Keratinocyte (primary cell): ENCODE results near the gene ARHGAP4. TPM values are rescaled to one million over a fixed set of nuclear protein-coding genes. Genes with fewer than 3 reads are reported as not detected.

ENCODE experiments used
- DNase-seq: peaks from one replicate; pipeline ENCODE4 v3.0.0-alpha.2; 2011; ENCODE audit warnings: low read depth, missing footprints, low spot score
- FAIRE-seq: peaks from 2 replicates; lab custom pipeline; 2011; peaks lifted over from hg19 to GRCh38; lab: Jason Lieb, UNC
- H2AFZ ChIP-seq: 2 replicates; pipeline ENCODE4 v1.6.0; 2012; ENCODE audit warnings: low read length, control low read depth, inconsistent platforms; ENCODE audit not compliant: control insufficient read depth
- H3K27ac ChIP-seq: 2 replicates; pipeline ENCODE4 v1.5.1; 2011; ENCODE audit warnings: low read length; ENCODE audit not compliant: control insufficient read depth, insufficient read depth
- H3K27me3 ChIP-seq: 3 replicates; pipeline ENCODE4 v1.6.0; 2011; ENCODE audit warnings: low read length; ENCODE audit not compliant: control insufficient read depth, insufficient read depth; ENCODE audit errors: extremely low read depth
- H3K36me3 ChIP-seq, 2 experiments: 2 replicates in 1 of 2; 3 replicates in 1 of 2; pipeline ENCODE4 v1.5.1; 2011; ENCODE audit warnings: low read length in 2 of 2, mild to moderate bottlenecking in 1 of 2; ENCODE audit not compliant: control insufficient read depth in 2 of 2, insufficient read depth in 2 of 2; ENCODE audit errors: extremely low read depth in 1 of 2
- H3K4me1 ChIP-seq: 3 replicates; pipeline ENCODE4 v1.5.1; 2011; ENCODE audit warnings: low read length; ENCODE audit not compliant: control insufficient read depth, insufficient read depth; ENCODE audit errors: extremely low read depth
- H3K4me2 ChIP-seq: 3 replicates; pipeline ENCODE4 v1.6.0; 2011; ENCODE audit warnings: low read depth, low read length; ENCODE audit not compliant: control insufficient read depth, insufficient read depth; ENCODE audit errors: extremely low read depth
- H3K4me3 ChIP-seq, 3 experiments: fragments of 200-600 bp in 1 of 3; sonication (generic) in 1 of 3; 2 replicates in 2 of 3; 3 replicates in 1 of 3; pipeline ENCODE4 v1.5.1; 2011 to 2016; ENCODE audit warnings: low read length in 3 of 3, mild to moderate bottlenecking in 3 of 3, control low read depth in 2 of 3, inconsistent platforms in 1 of 3, low read depth in 1 of 3, mixed read lengths in 1 of 3, mixed run types in 1 of 3, moderate library complexity in 1 of 3; ENCODE audit not compliant: control insufficient read depth in 2 of 3, insufficient read depth in 2 of 3; ENCODE audit errors: extremely low read depth in 1 of 3
- H3K79me2 ChIP-seq: 2 replicates; pipeline ENCODE4 v1.6.0; 2012; ENCODE audit warnings: low read length; ENCODE audit not compliant: control insufficient read depth, insufficient read depth
- H3K9ac ChIP-seq: 3 replicates; pipeline ENCODE4 v1.6.0; 2011; ENCODE audit warnings: low read length; ENCODE audit not compliant: control insufficient read depth, insufficient read depth; ENCODE audit errors: extremely low read depth
- H3K9me1 ChIP-seq: 3 replicates; pipeline ENCODE4 v1.6.0; 2011; ENCODE audit warnings: low read length; ENCODE audit not compliant: control insufficient read depth, insufficient read depth; ENCODE audit errors: extremely low read depth
- H3K9me3 ChIP-seq: 2 replicates; pipeline ENCODE4 v1.5.1; 2012; ENCODE audit warnings: low read depth, low read length; ENCODE audit not compliant: control insufficient read depth
- H4K20me1 ChIP-seq: 3 replicates; pipeline ENCODE4 v1.6.0; 2011; ENCODE audit warnings: low read length; ENCODE audit not compliant: control insufficient read depth, insufficient read depth; ENCODE audit errors: extremely low read depth
- EZH2 ChIP-seq: IDR thresholded peaks from one replicate; pipeline ENCODE4 v1.6.1; 2012; ENCODE audit warnings: inconsistent platforms, mild to moderate bottlenecking, low read length, moderate library complexity
- dilution Hi-C: fragments of 300-500 bp; cut with MboI; formaldehyde crosslinking; loops from one replicate; pipeline ENCODE4 v1.7.0; 2020; ENCODE audit warnings: low sequenced_read_pairs; ENCODE audit not compliant: extremely low pct_ligation_motif_present
- polyA plus RNA-seq, 5 experiments: library from polyadenylated mRNA; depleted of rRNA in 3 of 5; stranded (reverse) in 3 of 5; stranded (forward) in 1 of 5; unstranded in 1 of 5; fragments of >200 nt; gene quantifications; 1 replicate in 1 of 5; 2 replicates in 3 of 5; 3 replicates in 1 of 5; pipeline versions ENCODE4 v1.2.1 to v1.2.3, GENCODE V29; 2011 to 2012; ENCODE audit warnings: missing spikeins in 2 of 5, low read depth in 1 of 5, low replicate concordance in 1 of 5
- TF ChIP-seq, protein P1 (sequence below), 3 experiments: IDR thresholded peaks in 1 of 3; conservative IDR thresholded peaks in 1 of 3; optimal IDR thresholded peaks in 1 of 3; 2 replicates in 2 of 3; 3 replicates in 1 of 3; pipeline versions ENCODE3 to v1.5.1; 2011; ENCODE audit warnings: low read length in 3 of 3, mild to moderate bottlenecking in 3 of 3, moderate library complexity in 2 of 3, control low read depth in 1 of 3, inconsistent platforms in 1 of 3; ENCODE audit not compliant: insufficient read depth in 2 of 3; ENCODE audit errors: extremely low read depth in 1 of 3

The ARHGAP4 gene
- polyA plus RNA-seq, 1 donor (not counting 4 experiments of a cell fraction or from before 2014, with no cell fraction given): 0.35 TPM

DNA sequence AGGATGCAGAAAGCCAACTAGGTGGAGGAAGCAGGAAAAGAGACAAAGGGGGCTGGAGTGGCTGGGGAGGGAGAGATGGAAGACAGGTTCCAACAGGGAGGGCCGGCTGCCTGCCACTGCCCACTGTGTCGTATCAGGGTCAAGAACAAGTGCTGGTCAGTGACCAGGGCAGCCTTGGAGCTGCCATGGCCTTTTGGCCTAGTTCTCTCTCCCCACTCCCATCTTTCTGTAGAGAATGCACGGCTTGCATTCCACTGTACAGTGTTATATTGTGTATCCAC, 52.0 kb downstream of the ARHGAP4 start:
- no peak overlapping the region for H3K27ac ChIP-seq
- no peaks in the 10 kb centered on the region for H3K9me1 ChIP-seq
- no peaks in the 10 kb centered on the region for H3K79me2 ChIP-seq
- no peak overlapping the region for H2AFZ ChIP-seq
- peaks cover 8% of the 10 kb centered on the region for H3K27me3 ChIP-seq
- H3K9ac ChIP-seq: no peak overlapping the region
- peaks cover 3% of the 10 kb centered on the region for H4K20me1 ChIP-seq
- peaks cover 0 to 8% of the 10 kb centered on the region in 2 experiments for H3K36me3 ChIP-seq
- no peak overlapping the region for H3K4me3 ChIP-seq
- no peak overlapping the region for H3K4me2 ChIP-seq
- dilution Hi-C loops: no loop called here
- FAIRE-seq (no peak), DNase-seq (no peak)
- H3K9me3 ChIP-seq: no peaks in the 10 kb centered on the region
- H3K4me1 ChIP-seq: no peaks in the 10 kb centered on the region
- no peak for TF ChIP-seq EZH2
- TF ChIP-seq, protein P1, sequence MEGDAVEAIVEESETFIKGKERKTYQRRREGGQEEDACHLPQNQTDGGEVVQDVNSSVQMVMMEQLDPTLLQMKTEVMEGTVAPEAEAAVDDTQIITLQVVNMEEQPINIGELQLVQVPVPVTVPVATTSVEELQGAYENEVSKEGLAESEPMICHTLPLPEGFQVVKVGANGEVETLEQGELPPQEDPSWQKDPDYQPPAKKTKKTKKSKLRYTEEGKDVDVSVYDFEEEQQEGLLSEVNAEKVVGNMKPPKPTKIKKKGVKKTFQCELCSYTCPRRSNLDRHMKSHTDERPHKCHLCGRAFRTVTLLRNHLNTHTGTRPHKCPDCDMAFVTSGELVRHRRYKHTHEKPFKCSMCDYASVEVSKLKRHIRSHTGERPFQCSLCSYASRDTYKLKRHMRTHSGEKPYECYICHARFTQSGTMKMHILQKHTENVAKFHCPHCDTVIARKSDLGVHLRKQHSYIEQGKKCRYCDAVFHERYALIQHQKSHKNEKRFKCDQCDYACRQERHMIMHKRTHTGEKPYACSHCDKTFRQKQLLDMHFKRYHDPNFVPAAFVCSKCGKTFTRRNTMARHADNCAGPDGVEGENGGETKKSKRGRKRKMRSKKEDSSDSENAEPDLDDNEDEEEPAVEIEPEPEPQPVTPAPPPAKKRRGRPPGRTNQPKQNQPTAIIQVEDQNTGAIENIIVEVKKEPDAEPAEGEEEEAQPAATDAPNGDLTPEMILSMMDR (optimal IDR thresholded peaks at IDR 0.05 in 1 of 3, IDR thresholded peaks at IDR 0.05 in 1 of 3, conservative IDR thresholded peaks at IDR 0.05 in 1 of 3; ENCODE audit: extremely low read depth in 1 of 3, insufficient read depth in 2 of 3, low read length in 3 of 3): no peak

DNA sequence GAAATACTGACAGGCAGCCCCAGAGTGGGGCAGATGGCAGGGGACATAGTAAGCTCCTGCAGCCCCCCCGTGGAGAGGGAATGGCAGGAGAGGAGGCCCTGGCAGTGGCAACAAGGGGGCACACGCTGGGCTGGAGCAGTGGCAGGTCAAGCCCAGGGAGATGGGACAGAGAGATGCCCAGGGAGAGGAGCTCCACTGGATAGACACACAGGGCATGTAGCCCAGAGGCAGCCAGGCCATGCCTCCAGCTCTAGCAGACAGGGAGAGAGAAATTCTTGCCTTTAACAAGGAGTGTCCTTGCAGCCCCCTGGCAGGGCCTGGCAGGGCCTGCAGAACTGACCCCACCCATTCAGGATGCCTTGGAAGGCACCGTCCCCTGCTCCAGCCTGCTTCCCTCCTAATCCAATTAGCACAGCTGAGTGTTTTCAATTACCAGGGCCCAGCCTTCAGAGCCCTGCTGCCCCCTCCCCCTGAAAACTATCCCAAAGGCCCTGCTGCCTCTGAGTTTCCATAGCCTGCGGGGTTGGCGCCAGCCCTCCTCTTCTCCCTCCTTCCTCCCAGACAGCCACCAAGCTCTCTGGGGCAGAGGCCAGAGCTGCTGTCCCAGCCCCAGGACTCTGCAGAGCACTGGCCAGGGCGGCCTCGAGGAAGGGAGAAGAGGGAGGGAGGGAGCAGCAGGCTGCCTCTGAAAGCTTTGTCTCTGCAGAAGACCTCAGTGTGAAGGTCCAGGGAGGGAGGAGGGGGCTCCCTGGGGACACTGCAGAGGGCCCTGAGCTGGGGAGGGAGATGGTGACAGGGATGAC, 52.6 kb downstream of the ARHGAP4 start:
- Histone ChIP-seq H3K27ac (no peak overlapping the region), H4K20me1 (peaks cover 2% of the 10 kb centered on the region), H3K4me3 (no peak overlapping the region), H3K36me3 (peaks cover 0 to 8% of the 10 kb centered on the region in 2 experiments), H3K4me2 (no peak overlapping the region), H3K9me3 (no peaks in the 10 kb centered on the region), H2AFZ (no peak overlapping the region), H3K27me3 (peaks cover 3% of the 10 kb centered on the region), H3K9me1 (no peaks in the 10 kb centered on the region), H3K79me2 (no peaks in the 10 kb centered on the region), H3K9ac (no peak overlapping the region), H3K4me1 (no peaks in the 10 kb centered on the region)
- TF ChIP-seq, protein P1 (optimal IDR thresholded peaks at IDR 0.05 in 1 of 3, IDR thresholded peaks at IDR 0.05 in 1 of 3, conservative IDR thresholded peaks at IDR 0.05 in 1 of 3; ENCODE audit: extremely low read depth in 1 of 3, insufficient read depth in 2 of 3, low read length in 3 of 3): no peak
- no peak for TF ChIP-seq EZH2
- DNase-seq: no peak
- no peak for FAIRE-seq
- dilution Hi-C loops: no loop called here
